GM12878 (cell line): ENCODE results near the gene PARN. TPM values are rescaled to one million over a fixed set of nuclear protein-coding genes. Genes with fewer than 3 reads are reported as not detected.

Experiments
- ASH2L ChIP-seq: fragments of 300-600, 200-600 bp; sonication (generic); IDR thresholded peaks from 2 replicates; pipeline ENCODE4 v1.6.1; 2017; ENCODE audit warnings: low read depth, mild to moderate bottlenecking, borderline replicate concordance
- BCL11A ChIP-seq: IDR thresholded peaks from 2 replicates; pipeline ENCODE4 v1.6.1; 2011; ENCODE audit warnings: low read depth, low read length
- BCLAF1 ChIP-seq: fragments of 450-650 bp; IDR thresholded peaks from 2 replicates; pipeline ENCODE4 v1.6.1; 2017; ENCODE audit warnings: antibody characterized with exemption, mild to moderate bottlenecking, moderate library complexity
- ETV6 ChIP-seq, 2 experiments: fragments of 450-650 bp in 1 of 2; IDR thresholded peaks in 1 of 2; conservative IDR thresholded peaks in 1 of 2; 2 replicates each; pipeline ENCODE4 v1.6.1; 2014; ENCODE audit warnings: antibody characterized with exemption in 1 of 2, borderline replicate concordance in 1 of 2, low read depth in 1 of 2, mild to moderate bottlenecking in 1 of 2, moderate library complexity in 1 of 2
- FOS ChIP-seq: IDR thresholded peaks from 3 replicates; pipeline ENCODE4 v1.6.1; 2011; ENCODE audit warnings: borderline replicate concordance; ENCODE audit not compliant: insufficient read length; ENCODE audit errors: extremely low read depth
- FOXM1 ChIP-seq: IDR thresholded peaks from 2 replicates; pipeline ENCODE4 v1.6.1; 2012; ENCODE audit warnings: low read depth, mild to moderate bottlenecking, inconsistent platforms, low read length, moderate library complexity
- GATAD2B ChIP-seq: fragments of 450-650 bp; conservative IDR thresholded peaks from 2 replicates; pipeline ENCODE4 v1.6.1; 2017; ENCODE audit warnings: low read depth, mild to moderate bottlenecking, moderate library complexity
- IKZF2 ChIP-seq, 2 experiments: fragments of 450-650 bp; IDR thresholded peaks; 2 replicates each; pipeline ENCODE4 v1.6.1; 2017; ENCODE audit warnings: mild to moderate bottlenecking in 2 of 2, moderate library complexity in 2 of 2
- IRF4 ChIP-seq: IDR thresholded peaks from 2 replicates; pipeline ENCODE4 v1.6.1; 2011; ENCODE audit warnings: low read depth, low read length
- MAX ChIP-seq: IDR thresholded peaks from 2 replicates; pipeline ENCODE4 v1.6.1; 2012; ENCODE audit warnings: low read depth, low read length, improper control_type of control experiment
- MYB ChIP-seq: fragments of 150-350 bp; IDR thresholded peaks from 2 replicates; pipeline ENCODE4 v1.6.1; 2014; ENCODE audit warnings: mild to moderate bottlenecking, low read depth, low read length, borderline replicate concordance
- NFIC ChIP-seq: IDR thresholded peaks from 2 replicates; pipeline ENCODE4 v1.6.1; 2012; ENCODE audit warnings: low read depth, mild to moderate bottlenecking, inconsistent platforms, low read length, moderate library complexity
- POLR2A ChIP-seq: IDR thresholded peaks from 2 replicates; pipeline ENCODE4 v1.6.1; 2011; ENCODE audit warnings: low read depth, mild to moderate bottlenecking, low read length
- RAD51 ChIP-seq: fragments of 450-650 bp; IDR thresholded peaks from 2 replicates; pipeline ENCODE4 v1.6.1; 2016; ENCODE audit warnings: moderate library complexity, mild to moderate bottlenecking, inconsistent platforms
- RELA ChIP-seq: fragments of 450-650 bp; IDR thresholded peaks from 2 replicates; pipeline ENCODE4 v1.8.0; 2014; ENCODE audit warnings: borderline replicate concordance; ENCODE audit not compliant: partially characterized antibody
- STAT1 ChIP-seq: fragments of 450-650 bp; conservative IDR thresholded peaks from 2 replicates; pipeline ENCODE4 v1.6.1; 2014; ENCODE audit warnings: antibody characterized with exemption, mild to moderate bottlenecking
- TARDBP ChIP-seq: IDR thresholded peaks from 2 replicates; pipeline ENCODE4 v1.6.1; 2016; ENCODE audit warnings: borderline replicate concordance
- TCF7 ChIP-seq: IDR thresholded peaks from 2 replicates; pipeline ENCODE4 v1.6.1; 2014; ENCODE audit warnings: antibody characterized with exemption, borderline replicate concordance
- USF2 ChIP-seq: IDR thresholded peaks from 2 replicates; pipeline ENCODE4 v1.6.1; 2011; ENCODE audit warnings: low read depth, low read length, improper control_type of control experiment, borderline replicate concordance
- YBX1 ChIP-seq: fragments of 450-650 bp; IDR thresholded peaks from 2 replicates; pipeline ENCODE4 v1.6.1; 2016; ENCODE audit warnings: antibody characterized with exemption
- ZBTB40 ChIP-seq: fragments of 450-650 bp; IDR thresholded peaks from 2 replicates; pipeline ENCODE4 v1.6.1; 2016; ENCODE audit warnings: mild to moderate bottlenecking, moderate library complexity, borderline replicate concordance
- ZNF217 ChIP-seq: fragments of 450-650 bp; IDR thresholded peaks from 2 replicates; pipeline ENCODE4 v1.6.1; 2017; ENCODE audit warnings: antibody characterized with exemption, mild to moderate bottlenecking
- polyA plus RNA-seq, 11 experiments: library from polyadenylated mRNA; depleted of rRNA in 4 of 11; unstranded in 6 of 11; stranded (reverse) in 5 of 11; fragments of >200 nt; fragmentation: Nextera tagmentation in 4 of 11; fragmentation: Illumina TruSeq in 1 of 11; extraction: Ambion mirVana in 4 of 11; extraction: Trizol in 1 of 11; gene quantifications; 1 replicate in 1 of 11; 2 replicates in 10 of 11; pipeline versions ENCODE4 v1.2.1 to v1.2.3, GENCODE V29; 2011 to 2016; ENCODE audit warnings: inconsistent platforms in 2 of 11, missing spikeins in 2 of 11, low read depth in 1 of 11
- total RNA-seq, 4 experiments: library from RNA; depleted of rRNA in 3 of 4; stranded (reverse); fragments of >200 nt in 3 of 4; fragmentation: Illumina TruSeq in 1 of 4; extraction: Trizol in 1 of 4; gene quantifications; 2 replicates each; pipeline versions ENCODE4 v1.2.1 to v1.2.3, GENCODE V29; 2013 to 2021
- TF ChIP-seq, protein P1 (sequence below): IDR thresholded peaks from 2 replicates; pipeline ENCODE4 v1.6.1; 2011; ENCODE audit warnings: low read depth, mild to moderate bottlenecking, low read length, moderate library complexity, borderline replicate concordance; ENCODE audit errors: extremely low read depth

The PARN gene
- total and polyA plus RNA-seq, 10 of the 15 experiments (the other 5 are each of a cell fraction or from before 2014, with no cell fraction given): 15.6 to 77.3 (median 47.7) TPM

DNA sequence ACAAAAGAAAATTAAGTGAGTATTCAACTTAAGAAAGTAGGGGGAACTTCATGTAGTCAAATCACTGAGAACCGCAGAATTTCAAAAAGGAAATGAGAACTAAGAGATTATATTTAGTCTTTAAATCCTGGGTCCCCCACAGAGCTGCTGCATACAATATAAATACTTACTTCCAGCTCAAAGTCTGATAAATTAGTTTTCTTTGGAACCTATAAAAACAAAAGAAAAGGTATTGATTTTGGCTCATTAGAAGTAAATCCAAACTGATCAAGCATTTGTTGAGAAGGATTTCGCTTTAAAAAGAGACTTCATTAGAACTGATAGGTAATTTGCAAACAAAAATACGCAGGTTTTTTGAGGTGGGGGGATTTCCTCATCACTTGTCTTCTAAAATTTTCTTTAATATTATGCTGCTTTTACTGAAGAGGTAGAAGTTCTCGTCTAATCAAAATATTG, 21.9 kb downstream of the PARN start (continued):
- no peak for TF ChIP-seq USF2
- TF ChIP-seq FOXM1: peak; percentile 80; the same call in 1 of the 2 replicates
- TF ChIP-seq IRF4: no peak
- TF ChIP-seq NFIC: peak; percentile 94
- TF ChIP-seq BCL11A: 0 out of 2 replicates have a peak, but pooled peaks have one; percentile 17
- TF ChIP-seq BCLAF1: no peak
- TF ChIP-seq ZBTB40: no peak
- 0 out of 2 replicates have a peak, but pooled peaks have one; percentile 9 for TF ChIP-seq MYB
- TF ChIP-seq, protein P1, sequence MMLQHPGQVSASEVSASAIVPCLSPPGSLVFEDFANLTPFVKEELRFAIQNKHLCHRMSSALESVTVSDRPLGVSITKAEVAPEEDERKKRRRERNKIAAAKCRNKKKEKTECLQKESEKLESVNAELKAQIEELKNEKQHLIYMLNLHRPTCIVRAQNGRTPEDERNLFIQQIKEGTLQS: no peak
- no peak for TF ChIP-seq RAD51
- no peak for TF ChIP-seq TARDBP
- peak; percentile 76 for TF ChIP-seq ASH2L
- TF ChIP-seq POLR2A: no peak
- no peak for TF ChIP-seq GATAD2B
- TF ChIP-seq TCF7: no peak
- TF ChIP-seq ETV6 (conservative IDR thresholded peaks at IDR 0.05 in 1 of 2, IDR thresholded peaks at IDR 0.05 in 1 of 2; ENCODE audit: borderline replicate concordance in 1 of 2, low read depth in 1 of 2): no peak
- no peak for TF ChIP-seq YBX1
- TF ChIP-seq ZNF217: 0 out of 2 replicates have a peak, but pooled peaks have one; percentile 28
- TF ChIP-seq MAX: no peak
- TF ChIP-seq IKZF2 (IDR thresholded peaks at IDR 0.05): 0 out of 4 replicates have a peak, but pooled peaks of 1 of the 2 experiments have one; percentile 23
- no peak for TF ChIP-seq FOS
- TF ChIP-seq STAT1: no peak
- TF ChIP-seq RELA: no peak
